Fibroblast of lung (primary cell): ENCODE results near the gene CD46. TPM values are rescaled to one million over a fixed set of nuclear protein-coding genes. Genes with fewer than 3 reads are reported as not detected.

Experiments used
- DNase-seq, 2 donors: peaks; one replicate each; pipeline versions ENCODE4 v3.0.0 to v3.0.0-alpha.2; 2010; ENCODE audit warnings: low read depth in 2 of 2
- H2AFZ ChIP-seq: 2 replicates; pipeline ENCODE4 v1.5.1; 2012; ENCODE audit warnings: low read length, control low read depth, inconsistent platforms
- H3K27ac ChIP-seq: 2 replicates; pipeline ENCODE4 v1.5.1; 2011; ENCODE audit warnings: low read length, control low read depth; ENCODE audit not compliant: insufficient read depth
- H3K27me3 ChIP-seq: 2 replicates; pipeline ENCODE4 v1.5.1; 2011; ENCODE audit warnings: mild to moderate bottlenecking, low read length; ENCODE audit not compliant: control insufficient read depth, insufficient read depth
- H3K36me3 ChIP-seq: 2 replicates; pipeline ENCODE4 v1.5.1; 2011; ENCODE audit warnings: low read length; ENCODE audit not compliant: control insufficient read depth, insufficient read depth
- H3K4me1 ChIP-seq: 2 replicates; pipeline ENCODE4 v1.5.1; 2011; ENCODE audit warnings: low read length; ENCODE audit not compliant: control insufficient read depth, insufficient read depth; ENCODE audit errors: extremely low read depth
- H3K4me2 ChIP-seq: 2 replicates; pipeline ENCODE4 v1.5.1; 2011; ENCODE audit warnings: low read length, control low read depth; ENCODE audit not compliant: insufficient read depth; ENCODE audit errors: extremely low read depth
- H3K4me3 ChIP-seq, 4 experiments: fragments of 200-600 bp in 1 of 4; sonication (generic) in 1 of 4; replicated peaks in 1 of 4; 2 replicates each; pipeline ENCODE4 v1.5.1; 2011 to 2016; ENCODE audit warnings: low read length in 4 of 4, low read depth in 3 of 4, mild to moderate bottlenecking in 3 of 4, control low read depth in 2 of 4, inconsistent platforms in 1 of 4, mixed read lengths in 1 of 4; ENCODE audit not compliant: insufficient read depth in 1 of 4; ENCODE audit errors: control extremely low read depth in 1 of 4
- H3K79me2 ChIP-seq: 2 replicates; pipeline ENCODE4 v1.5.1; 2012; ENCODE audit warnings: mild to moderate bottlenecking, low read length, inconsistent platforms; ENCODE audit not compliant: control insufficient read depth, insufficient read depth
- H3K9ac ChIP-seq: 2 replicates; pipeline ENCODE4 v1.5.1; 2011; ENCODE audit warnings: mild to moderate bottlenecking, low read length, control low read depth; ENCODE audit not compliant: insufficient read depth
- H3K9me3 ChIP-seq: 2 replicates; pipeline ENCODE4 v1.5.1; 2012; ENCODE audit warnings: low read depth, low read length; ENCODE audit not compliant: control insufficient read depth, insufficient read depth
- H4K20me1 ChIP-seq: 2 replicates; pipeline ENCODE4 v1.5.1; 2011; ENCODE audit warnings: low read length; ENCODE audit not compliant: control insufficient read depth, insufficient read depth; ENCODE audit errors: extremely low read depth
- CTCF ChIP-seq, 2 donors: IDR thresholded peaks in 1 of 2; conservative IDR thresholded peaks in 1 of 2; 1 replicate in 1 of 2; 2 replicates in 1 of 2; pipeline ENCODE4 v1.5.1; 2011 to 2012; ENCODE audit warnings: low read length in 2 of 2, control low read depth in 1 of 2, inconsistent platforms in 1 of 2, low read depth in 1 of 2, mild to moderate bottlenecking in 1 of 2
- EZH2 ChIP-seq: IDR thresholded peaks from 2 replicates; pipeline ENCODE4 v1.5.1; 2012; ENCODE audit warnings: low read length, control low read depth, mild to moderate bottlenecking; ENCODE audit errors: missing control alignments
- polyA plus RNA-seq, 2 donors: library from polyadenylated mRNA; depleted of rRNA in 1 of 2; stranded (reverse) in 1 of 2; unstranded in 1 of 2; fragments of >200 nt; gene quantifications; 2 replicates each; pipeline ENCODE4 v1.2.1, GENCODE V29; 2011 to 2012; ENCODE audit warnings: missing spikeins in 1 of 2
- total RNA-seq: library from RNA; depleted of rRNA; stranded (reverse); fragments of >200 nt; gene quantifications from 2 replicates; pipeline ENCODE4 v1.2.1, GENCODE V29; 2014

Gene CD46
- total and polyA plus RNA-seq, 2 donors (not counting 1 experiment from before 2014, with no cell fraction given) = 198 to 294 TPM

- Histone ChIP-seq H3K4me2 (no peak overlapping the region), H3K36me3 (no peaks in the 10 kb centered on the region), H3K27ac (no peak overlapping the region), H3K9ac (no peak overlapping the region), H3K9me3 (no peaks in the 10 kb centered on the region), H3K27me3 (no peaks in the 10 kb centered on the region), H4K20me1 (no peaks in the 10 kb centered on the region), H3K79me2 (peaks cover 27% of the 10 kb centered on the region), H3K4me1 (peaks cover 30% of the 10 kb centered on the region), H3K4me3 (no peak overlapping the region), H2AFZ (no peak overlapping the region)
- DNase-seq = no peak
- no peak for TF ChIP-seq EZH2
- TF ChIP-seq CTCF (conservative IDR thresholded peaks at IDR 0.05 in 1 of 2, IDR thresholded peaks at IDR 0.05 in 1 of 2; ENCODE audit: low read depth in 1 of 2, low read length in 2 of 2) = no peak
Measured at GRCh38 chr1:207828046-207828445, 76.2 kb downstream of the CD46 start.

- Histone ChIP-seq H3K9ac (no peak overlapping the region), H3K27me3 (no peaks in the 10 kb centered on the region), H3K4me2 (no peak overlapping the region), H3K9me3 (no peaks in the 10 kb centered on the region), H3K36me3 (no peaks in the 10 kb centered on the region), H3K79me2 (peaks cover 24% of the 10 kb centered on the region), H3K27ac (no peak overlapping the region), H2AFZ (no peak overlapping the region), H4K20me1 (no peaks in the 10 kb centered on the region), H3K4me1 (peaks cover 30% of the 10 kb centered on the region), H3K4me3 (no peak overlapping the region)
- DNase-seq = peak; percentile 66 to 87
- peak; percentile 93 for TF ChIP-seq CTCF (conservative IDR thresholded peaks at IDR 0.05 in 1 of 2, IDR thresholded peaks at IDR 0.05 in 1 of 2; ENCODE audit: low read depth in 1 of 2, low read length in 2 of 2)
- no peak for TF ChIP-seq EZH2
Measured at GRCh38 chr1:207828485-207829158, 76.8 kb downstream of the CD46 start.

GRCh38 chr1:207829576-207829975 is 77.7 kb downstream of the CD46 start:
- H3K4me1 ChIP-seq = peaks cover 23% of the 10 kb centered on the region
- no peak overlapping the region for H3K4me2 ChIP-seq
- peaks cover 24% of the 10 kb centered on the region for H3K79me2 ChIP-seq
- H2AFZ ChIP-seq = no peak overlapping the region
- no peaks in the 10 kb centered on the region for H4K20me1 ChIP-seq
- H3K4me3 ChIP-seq = no peak overlapping the region
- no peak for TF ChIP-seq CTCF (conservative IDR thresholded peaks at IDR 0.05 in 1 of 2, IDR thresholded peaks at IDR 0.05 in 1 of 2; ENCODE audit: low read depth in 1 of 2, low read length in 2 of 2)
- TF ChIP-seq EZH2 = no peak
- no peak overlapping the region for H3K9ac ChIP-seq
- no peaks in the 10 kb centered on the region for H3K36me3 ChIP-seq
- no peak overlapping the region for H3K27ac ChIP-seq
- no peaks in the 10 kb centered on the region for H3K9me3 ChIP-seq
- DNase-seq = no peak
- H3K27me3 ChIP-seq = no peaks in the 10 kb centered on the region
